ENCODE results near the gene MSH3.
"Not testable (repeated sequence)": the region's sequence is repeated elsewhere in the genome, so short reads cannot be mapped to it uniquely, and the experiment has no call there.

The MSH3 gene

GRCh38 chr5:80656425-80656824 lies 2.0 kb downstream of the MSH3 start:
- peak; percentile 34 for DNase-seq (ENCODE audit: low spot score)

DNA sequence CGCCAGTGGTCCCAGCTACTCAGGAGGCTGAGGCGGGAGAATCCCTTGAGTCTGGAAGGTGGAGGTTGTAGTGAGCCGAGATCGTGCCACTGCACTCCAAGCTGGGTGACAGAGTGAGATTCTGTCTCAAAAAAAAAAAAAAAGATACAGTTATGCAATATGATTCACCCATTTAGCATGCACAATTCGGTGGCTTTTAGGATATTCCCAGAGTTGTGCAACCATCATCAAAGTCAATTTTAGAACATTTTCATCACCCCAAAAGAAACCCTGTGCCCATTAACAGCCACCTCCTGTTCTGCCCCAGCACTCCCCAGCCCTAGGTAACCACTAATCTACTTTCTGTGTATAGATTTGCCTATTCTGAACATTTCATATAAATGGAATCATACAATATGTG lies 4.7 kb downstream of the MSH3 start:
- no peak for DNase-seq (ENCODE audit: low spot score)

- DNase-seq (ENCODE audit: low spot score) = not testable (repeated sequence)
Observed at GRCh38 chr5:80660661-80661060, 6.2 kb downstream of the MSH3 start.

- no peak for DNase-seq (ENCODE audit: low spot score)
Observed at GRCh38 chr5:80662108-80662507, 7.7 kb downstream of the MSH3 start.

GRCh38 chr5:80665057-80665456 lies 10.6 kb downstream of the MSH3 start:
- DNase-seq (ENCODE audit: low spot score) = no peak

GRCh38 chr5:80667384-80667783 lies 12.9 kb downstream of the MSH3 start:
- DNase-seq (ENCODE audit: low spot score) = no peak

GRCh38 chr5:80668016-80668969 lies 13.8 kb downstream of the MSH3 start:
- peak; percentile 53 for DNase-seq (ENCODE audit: low spot score)

DNA sequence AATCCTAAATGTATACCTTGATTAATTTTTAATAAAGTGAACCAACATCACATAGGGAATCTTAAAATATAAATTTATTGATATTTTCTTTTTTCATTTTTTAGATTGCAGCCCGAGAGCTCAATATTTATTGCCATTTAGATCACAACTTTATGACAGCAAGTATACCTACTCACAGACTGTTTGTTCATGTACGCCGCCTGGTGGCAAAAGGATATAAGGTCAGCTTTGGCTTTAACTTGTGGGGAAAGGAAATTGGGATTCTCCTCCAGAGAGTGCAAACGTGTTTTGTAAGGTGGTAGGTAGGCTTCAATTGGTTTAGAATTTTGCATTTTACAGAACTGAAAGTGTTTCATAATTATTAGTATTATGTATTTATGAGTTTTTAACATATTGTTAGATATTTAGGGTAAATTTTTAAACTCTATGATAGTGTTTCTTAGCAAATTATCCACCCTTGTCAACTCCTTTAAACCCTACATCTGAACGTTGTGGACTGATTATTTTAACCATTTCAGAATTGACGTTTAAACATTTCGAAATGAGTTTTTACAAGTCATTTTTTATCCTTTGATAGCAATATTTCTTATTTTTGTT lies 17.8 kb downstream of the MSH3 start:
- peak; percentile 87 for DNase-seq (ENCODE audit: low spot score)

DNA sequence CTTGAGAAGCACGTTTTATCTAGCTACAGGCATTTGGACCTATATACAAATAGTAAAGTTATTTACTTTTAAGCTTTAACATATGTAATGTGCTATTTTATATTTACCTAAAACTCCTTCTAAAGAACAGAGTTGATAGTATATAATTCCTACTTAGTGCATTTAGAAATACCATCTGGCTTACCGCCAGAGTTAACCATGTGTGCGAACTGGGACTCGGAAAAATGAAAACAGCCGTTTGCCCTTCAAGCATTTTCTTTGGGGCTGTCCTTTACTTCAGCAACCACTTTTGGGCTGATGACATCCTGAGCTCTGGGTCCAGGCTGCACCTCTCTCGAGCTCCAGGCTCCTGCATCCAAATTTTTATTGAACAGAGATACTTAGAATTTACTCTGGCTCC lies 22.3 kb downstream of the MSH3 start:
- no peak for DNase-seq (ENCODE audit: low spot score)

GRCh38 chr5:80686757-80687156 lies 32.3 kb downstream of the MSH3 start:
- peak; percentile 38 for DNase-seq (ENCODE audit: low spot score)

GRCh38 chr5:80688648-80689420 lies 34.4 kb downstream of the MSH3 start:
- no peak for DNase-seq (ENCODE audit: low spot score)

DNA sequence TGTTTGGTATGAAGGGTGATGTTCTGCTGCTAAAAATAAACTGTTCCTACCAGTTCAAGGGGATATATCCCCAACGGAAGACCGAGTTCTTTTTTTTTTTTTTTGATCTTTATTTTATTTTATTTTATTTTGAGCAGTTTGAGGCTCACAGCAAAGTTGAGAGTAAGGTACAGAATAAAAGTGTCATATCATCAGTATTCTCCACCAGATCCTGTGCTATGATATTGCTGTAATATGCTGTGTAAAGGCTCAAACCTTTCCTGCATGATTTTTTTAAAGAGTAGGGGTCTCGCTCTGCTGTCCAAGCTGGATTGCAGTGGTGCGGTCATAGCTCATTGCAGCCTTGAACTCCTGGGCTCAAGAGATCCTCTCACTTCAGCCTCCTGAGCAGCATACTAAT lies 35.2 kb downstream of the MSH3 start:
- DNase-seq (ENCODE audit: low spot score) = no peak

GRCh38 chr5:80695666-80696065 lies 41.2 kb downstream of the MSH3 start:
- DNase-seq (ENCODE audit: low spot score) = no peak

DNA sequence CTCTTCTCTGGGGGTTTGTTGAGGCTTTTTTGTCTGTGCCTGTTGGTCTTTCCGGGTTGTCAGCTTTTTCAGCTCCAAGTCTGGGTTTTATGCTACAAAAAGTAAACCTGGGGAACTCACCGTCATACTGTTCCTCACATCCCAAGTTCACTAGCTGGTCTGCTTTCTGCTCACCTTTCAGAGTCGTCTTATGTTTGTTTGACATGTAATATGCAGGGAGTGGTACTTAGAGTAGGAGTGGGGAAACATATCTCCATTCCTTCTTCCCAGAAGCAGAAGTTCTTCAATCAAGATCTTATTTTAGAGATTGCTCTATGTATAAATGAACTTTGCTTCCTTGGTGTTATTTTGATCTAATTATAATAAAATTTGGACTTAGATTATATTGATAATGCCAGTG lies 42.0 kb downstream of the MSH3 start:
- no peak for DNase-seq (ENCODE audit: low spot score)

- DNase-seq (ENCODE audit: low spot score) = no peak
Observed at GRCh38 chr5:80697100-80697499, 42.6 kb downstream of the MSH3 start.

- no peak for DNase-seq (ENCODE audit: low spot score)
Observed at GRCh38 chr5:80698369-80698768, 43.9 kb downstream of the MSH3 start.

GRCh38 chr5:80701597-80701996 lies 47.1 kb downstream of the MSH3 start:
- DNase-seq (ENCODE audit: low spot score) = no peak

DNA sequence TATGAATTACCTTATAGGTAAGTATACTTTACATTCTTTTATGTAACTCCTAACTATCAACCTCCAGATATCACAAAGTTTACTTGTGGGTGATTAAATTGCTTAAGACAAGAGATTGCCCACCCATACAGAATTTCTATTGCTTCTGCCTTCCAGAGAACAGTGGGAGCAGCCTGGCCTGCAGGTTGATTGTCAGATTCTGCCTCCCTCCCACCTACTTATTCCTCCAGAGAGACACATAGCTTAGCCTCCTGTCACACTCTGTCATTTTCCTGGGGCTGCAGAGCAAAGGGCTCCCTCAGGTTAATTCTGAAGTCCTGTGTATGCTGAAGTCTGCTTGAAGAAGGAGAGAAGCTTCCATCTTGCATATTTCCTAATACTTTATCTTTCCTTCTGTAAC lies 48.8 kb downstream of the MSH3 start:
- DNase-seq (ENCODE audit: low spot score) = no peak

DNA sequence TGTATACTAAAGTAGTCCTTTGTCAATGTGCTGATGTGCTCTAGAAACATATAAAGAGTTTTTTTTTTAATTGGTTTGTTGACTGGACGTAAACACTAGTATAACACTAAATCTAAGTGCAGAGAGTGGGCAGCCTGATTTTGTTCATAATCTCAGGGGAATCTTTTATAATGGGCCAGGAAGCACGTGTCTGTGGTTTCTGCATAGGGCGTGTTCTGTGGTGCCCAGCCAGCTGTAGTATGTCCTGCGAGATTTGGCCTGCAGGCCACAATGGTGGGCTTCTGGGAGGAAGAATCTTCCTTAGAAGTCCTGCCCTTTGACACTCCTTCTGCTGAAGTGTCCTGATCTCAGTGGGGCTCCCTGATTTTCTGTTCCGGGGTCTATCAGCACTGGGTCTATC lies 49.3 kb downstream of the MSH3 start:
- peak; percentile 22 for DNase-seq (ENCODE audit: low spot score)

- no peak for DNase-seq (ENCODE audit: low spot score)
Observed at GRCh38 chr5:80704221-80704620, 49.8 kb downstream of the MSH3 start.

DNA sequence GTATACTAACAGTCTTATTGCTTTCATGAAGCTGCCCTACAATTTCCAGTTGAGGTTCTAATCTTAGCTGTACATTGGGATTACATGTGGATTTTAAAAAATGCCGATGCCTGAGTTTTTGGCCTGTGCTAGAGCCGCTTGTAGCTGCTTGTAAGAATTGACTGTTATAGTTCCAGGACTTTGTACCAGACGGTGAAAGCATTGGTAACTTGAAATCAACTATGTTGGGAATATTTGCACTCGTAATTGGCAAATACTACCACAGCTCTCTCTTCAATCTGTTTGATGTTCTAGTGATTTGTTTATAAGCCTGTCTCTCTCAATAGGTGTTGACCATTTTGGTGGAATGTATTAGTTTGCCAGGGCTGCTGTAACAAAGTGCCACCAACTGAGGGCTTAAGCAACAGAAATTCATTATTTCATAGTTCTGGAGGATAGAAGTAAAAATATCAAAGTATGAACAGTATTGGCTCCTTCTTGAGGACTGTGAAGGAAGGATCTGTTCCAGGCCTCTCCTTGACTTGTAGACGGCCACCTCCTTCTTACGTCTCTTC lies 50.8 kb downstream of the MSH3 start:
- no peak for DNase-seq (ENCODE audit: low spot score)

DNA sequence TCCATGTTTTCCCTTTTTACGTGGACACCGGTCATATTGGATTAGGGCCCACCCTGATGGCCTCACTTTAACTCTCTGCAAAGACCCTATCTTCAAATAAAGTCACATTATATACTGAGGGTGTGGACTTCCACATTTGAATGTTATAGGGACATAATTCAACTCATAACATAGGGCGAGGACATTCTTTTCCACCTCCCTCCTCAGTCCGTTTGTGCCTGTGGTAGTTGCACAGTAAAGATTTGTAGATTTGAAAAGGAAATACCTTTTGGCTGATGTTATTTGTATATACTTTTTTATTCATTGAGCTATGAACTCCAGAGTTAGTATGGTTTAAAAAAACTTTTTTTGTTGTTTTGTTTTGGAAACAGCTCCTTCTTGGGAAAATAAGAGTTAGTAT lies 51.3 kb downstream of the MSH3 start:
- DNase-seq (ENCODE audit: low spot score) = no peak
